GM19397 (cell line): ENCODE measurements around the gene TPM1.

ENCODE experiments used
- ATAC-seq: cut with Tn5 transposase; IDR thresholded peaks from one replicate; pipeline ENCODE4 v1.9.1; 2021; ENCODE audit warnings: mild to moderate bottlenecking, moderate library complexity; ENCODE audit not compliant: unreplicated experiment

Gene TPM1

GRCh38 chr15:63015618-63016017 is 26.9 kb upstream of the TPM1 start:
- ATAC-seq = no peak

GRCh38 chr15:63016234-63016633 is 26.3 kb upstream of the TPM1 start:
- no peak for ATAC-seq

GRCh38 chr15:63018639-63019038 is 23.9 kb upstream of the TPM1 start:
- no peak for ATAC-seq

GRCh38 chr15:63019511-63020109 is 22.9 kb upstream of the TPM1 start:
- ATAC-seq = no peak

- ATAC-seq = no peak
These were observed 22.4 kb upstream of the TPM1 start for GRCh38 chr15:63020128-63020527.

- ATAC-seq = no peak
These were observed 21.7 kb upstream of the TPM1 start for GRCh38 chr15:63020759-63021430.

GRCh38 chr15:63022181-63022580 is 20.4 kb upstream of the TPM1 start:
- no peak for ATAC-seq

GRCh38 chr15:63022663-63023062 is 19.9 kb upstream of the TPM1 start:
- no peak for ATAC-seq

GRCh38 chr15:63023351-63023945 is 19.1 kb upstream of the TPM1 start:
- ATAC-seq = no peak

- no peak for ATAC-seq
These were observed 17.1 kb upstream of the TPM1 start for GRCh38 chr15:63025460-63025859.

GRCh38 chr15:63027646-63028045 is 14.9 kb upstream of the TPM1 start:
- ATAC-seq = no peak

GRCh38 chr15:63028442-63029110 is 14.0 kb upstream of the TPM1 start:
- ATAC-seq = no peak

GRCh38 chr15:63029676-63030075 is 12.9 kb upstream of the TPM1 start:
- no peak for ATAC-seq

- ATAC-seq = no peak
These were observed 12.4 kb upstream of the TPM1 start for GRCh38 chr15:63030101-63030551.

- no peak for ATAC-seq
These were observed 8.0 kb upstream of the TPM1 start for GRCh38 chr15:63034578-63034977.

GRCh38 chr15:63035253-63035652 is 7.3 kb upstream of the TPM1 start:
- no peak for ATAC-seq

GRCh38 chr15:63035977-63036376 is 6.6 kb upstream of the TPM1 start:
- ATAC-seq = no peak

- ATAC-seq = no peak
These were observed 4.4 kb upstream of the TPM1 start for GRCh38 chr15:63037976-63038720.

GRCh38 chr15:63038926-63039673 is 3.4 kb upstream of the TPM1 start:
- ATAC-seq = no peak

GRCh38 chr15:63039811-63040210 is 2.7 kb upstream of the TPM1 start:
- ATAC-seq = no peak
